Nephron progenitor cell (in vitro differentiated cells): ENCODE results near the gene PHYHD1.
A peak's percentile ranks its signal among the peaks of the same experiment; 100 is the strongest.
"Not testable (repeated sequence)": the region's sequence is repeated elsewhere in the genome, so short reads cannot be mapped to it uniquely, and the experiment has no call there.

Experiments
- DNase-seq: peaks from one replicate; pipeline ENCODE4 v3.0.0; 2021
- H3K27ac Mint-ChIP-seq: 2 replicates; pipeline ENCODE4 v1.8.0; 2021; ENCODE audit warnings: mild to moderate bottlenecking, moderate library complexity, mixed read lengths
- H3K27me3 Mint-ChIP-seq: 2 replicates; pipeline ENCODE4 v1.8.0; 2021; ENCODE audit warnings: mild to moderate bottlenecking, low read depth, mixed read lengths; ENCODE audit not compliant: poor library complexity
- H3K36me3 Mint-ChIP-seq: 2 replicates; pipeline ENCODE4 v1.8.0; 2021; ENCODE audit warnings: low read depth, mixed read lengths
- H3K4me1 Mint-ChIP-seq: 2 replicates; pipeline ENCODE4 v1.8.0; 2021; ENCODE audit warnings: mixed read lengths
- H3K4me3 Mint-ChIP-seq: 2 replicates; pipeline ENCODE4 v1.8.0; 2021; ENCODE audit warnings: mild to moderate bottlenecking, moderate library complexity, mixed read lengths
- H3K9me3 Mint-ChIP-seq: 2 replicates; pipeline ENCODE4 v1.8.0; 2021; ENCODE audit warnings: mild to moderate bottlenecking, moderate library complexity, mixed read lengths
- CTCF ChIP-seq: fragments of 200-600 bp; sonication (generic); IDR thresholded peaks from 2 replicates; pipeline ENCODE4 v1.5.0; 2021; ENCODE audit warnings: antibody characterized with exemption

The PHYHD1 gene

GRCh38 chr9:128947527-128948301, 26.9 kb downstream of the PHYHD1 start, which contains the start of the genes DOLK and NUP188:
Gene DOLK (minus strand): TSS chr9:128947603. CDS start chr9:128947303, 300 bp downstream.
Gene NUP188 (plus strand): TSS chr9:128947699. CDS start chr9:128947720, 21 bp downstream.
- H3K4me1 Mint-ChIP-seq = peaks cover 30% of the 10 kb centered on the region
- H3K9me3 Mint-ChIP-seq = no peaks in the 10 kb centered on the region
- H3K36me3 Mint-ChIP-seq = peaks cover 27% of the 10 kb centered on the region
- DNase-seq = peak; percentile 100
- TF ChIP-seq CTCF = no peak
- H3K27ac Mint-ChIP-seq = peak within 1 kb of the TSS; percentile 84
- H3K27me3 Mint-ChIP-seq = peaks cover 2% of the 10 kb centered on the region
- H3K4me3 Mint-ChIP-seq = peak within 1 kb of the TSS; percentile 98

- not testable (repeated sequence) for H3K27me3 Mint-ChIP-seq, H3K4me1 Mint-ChIP-seq, H3K4me3 Mint-ChIP-seq, DNase-seq, H3K27ac Mint-ChIP-seq, H3K9me3 Mint-ChIP-seq
- peaks cover 61% of the 10 kb centered on the region for H3K36me3 Mint-ChIP-seq
These were observed 40.6 kb downstream of the PHYHD1 start for GRCh38 chr9:128961403-128961802.

GRCh38 chr9:128969491-128969890, 48.7 kb downstream of the PHYHD1 start:
- no peaks in the 10 kb centered on the region for H3K9me3 Mint-ChIP-seq
- no peaks in the 10 kb centered on the region for H3K27me3 Mint-ChIP-seq
- H3K4me3 Mint-ChIP-seq = no peak overlapping the region
- DNase-seq = no peak
- H3K4me1 Mint-ChIP-seq = no peaks in the 10 kb centered on the region
- H3K36me3 Mint-ChIP-seq = peaks cover 61% of the 10 kb centered on the region
- no peak overlapping the region for H3K27ac Mint-ChIP-seq
- no peak for TF ChIP-seq CTCF

- Mint-ChIP-seq H3K27ac (peak overlapping the region; percentile 83), H3K9me3 (no peaks in the 10 kb centered on the region), H3K27me3 (no peaks in the 10 kb centered on the region), H3K36me3 (peaks cover 73% of the 10 kb centered on the region), H3K4me3 (no peak overlapping the region), H3K4me1 (no peaks in the 10 kb centered on the region)
- no peak for TF ChIP-seq CTCF
- DNase-seq = no peak
These were observed 52.2 kb downstream of the PHYHD1 start for GRCh38 chr9:128972956-128973355.

GRCh38 chr9:128979111-128979510, 58.3 kb downstream of the PHYHD1 start:
- H3K4me1 Mint-ChIP-seq = no peaks in the 10 kb centered on the region
- H3K4me3 Mint-ChIP-seq = no peak overlapping the region
- no peak for DNase-seq
- no peak overlapping the region for H3K27ac Mint-ChIP-seq
- no peaks in the 10 kb centered on the region for H3K27me3 Mint-ChIP-seq
- peaks cover 77% of the 10 kb centered on the region for H3K36me3 Mint-ChIP-seq
- no peaks in the 10 kb centered on the region for H3K9me3 Mint-ChIP-seq
- no peak for TF ChIP-seq CTCF

GRCh38 chr9:128983536-128983935, 62.8 kb downstream of the PHYHD1 start:
- Mint-ChIP-seq H3K36me3 (peaks cover 71% of the 10 kb centered on the region), H3K9me3 (no peaks in the 10 kb centered on the region), H3K4me3 (no peak overlapping the region), H3K27me3 (peaks cover 2% of the 10 kb centered on the region), H3K4me1 (no peaks in the 10 kb centered on the region), H3K27ac (no peak overlapping the region)
- no peak for DNase-seq
- no peak for TF ChIP-seq CTCF
